CD8-positive, alpha-beta memory T cell (primary cell): ENCODE data around the gene UBALD2. TPM values are rescaled to one million over a fixed set of nuclear protein-coding genes. Genes with fewer than 3 reads are reported as not detected.

Experiments
- CTCF ChIA-PET: fragments of 350-600 bp; sonication (Branson Sonifier 250); formaldehyde crosslinking; loops from one replicate; lab custom pipeline; 2021; ENCODE audit warnings: antibody characterized with exemption; lab: Charles Lee
- POLR2A ChIA-PET: fragments of 350-600 bp; sonication (Branson Sonifier 250); formaldehyde crosslinking; loops from one replicate; lab custom pipeline; 2021; ENCODE audit warnings: antibody characterized with exemption; lab: Charles Lee
- DNase-seq, 5 donors: peaks; one replicate each; pipeline versions ENCODE4 v3.0.0 to v3.0.0-alpha.2; 2020 to 2022; ENCODE audit warnings: mixed read lengths in 1 of 5
- H3K27ac ChIP-seq: one replicate; pipeline ENCODE4 v1.7.0; 2013; ENCODE audit warnings: low read depth, mild to moderate bottlenecking, low read length, moderate library complexity
- H3K27me3 ChIP-seq: 2 replicates; pipeline ENCODE4 v1.7.0; 2013; ENCODE audit warnings: low read length, mild to moderate bottlenecking; ENCODE audit not compliant: insufficient read depth, poor library complexity, severe bottlenecking
- H3K36me3 ChIP-seq: 2 replicates; pipeline ENCODE4 v1.7.0; 2013; ENCODE audit warnings: mild to moderate bottlenecking, low read length, moderate library complexity; ENCODE audit not compliant: insufficient read depth
- H3K4me1 ChIP-seq: 2 replicates; pipeline ENCODE4 v1.7.0; 2013; ENCODE audit warnings: mild to moderate bottlenecking, low read length, moderate library complexity; ENCODE audit not compliant: insufficient read depth
- H3K4me3 ChIP-seq: 2 replicates; pipeline ENCODE4 v1.7.0; 2013; ENCODE audit warnings: mild to moderate bottlenecking, low read length
- H3K9me3 ChIP-seq: 2 replicates; pipeline ENCODE4 v1.7.0; 2013; ENCODE audit warnings: mild to moderate bottlenecking, low read length
- H3K27ac Mint-ChIP-seq, 8 donors: one replicate each; pipeline ENCODE4 v1.8.0; 2020 to 2021; ENCODE audit warnings: mixed read lengths in 8 of 8, mild to moderate bottlenecking in 6 of 8, inconsistent platforms in 3 of 8, moderate library complexity in 3 of 8
- H3K27me3 Mint-ChIP-seq, 2 donors: one replicate each; pipeline ENCODE4 v1.8.0; 2020 to 2021; ENCODE audit warnings: mixed read lengths in 2 of 2, mild to moderate bottlenecking in 1 of 2, moderate library complexity in 1 of 2
- H3K36me3 Mint-ChIP-seq, 3 donors: one replicate each; pipeline ENCODE4 v1.8.0; 2020 to 2021; ENCODE audit warnings: mixed read lengths in 3 of 3, inconsistent platforms in 1 of 3, mild to moderate bottlenecking in 1 of 3
- H3K4me1 Mint-ChIP-seq, 3 donors: one replicate each; pipeline ENCODE4 v1.8.0; 2020 to 2021; ENCODE audit warnings: mixed read lengths in 3 of 3, inconsistent platforms in 1 of 3, mild to moderate bottlenecking in 1 of 3
- H3K4me3 Mint-ChIP-seq, 7 donors: one replicate each; pipeline ENCODE4 v1.8.0; 2020 to 2021; ENCODE audit warnings: mixed read lengths in 7 of 7, mild to moderate bottlenecking in 6 of 7, moderate library complexity in 4 of 7, inconsistent platforms in 2 of 7
- H3K9me3 Mint-ChIP-seq, 5 donors: one replicate each; pipeline ENCODE4 v1.8.0; 2020 to 2022; ENCODE audit warnings: mixed read lengths in 5 of 5, mild to moderate bottlenecking in 3 of 5, moderate library complexity in 2 of 5, inconsistent platforms in 1 of 5
- polyA plus RNA-seq: library from polyadenylated mRNA; unstranded; fragments of 300-500 nt; fragmentation: Illumina TruSeq; gene quantifications from one replicate; pipeline ENCODE4 v1.2.3, GENCODE V29; 2021
- total RNA-seq, 2 experiments: library from RNA; stranded (reverse); gene quantifications; one replicate each; pipeline ENCODE4 v1.2.3, GENCODE V29; 2021

UBALD2 gene
- total and polyA plus RNA-seq, 3 experiments from 2014 or later = 8.7 to 133 (median 125) TPM

DNA sequence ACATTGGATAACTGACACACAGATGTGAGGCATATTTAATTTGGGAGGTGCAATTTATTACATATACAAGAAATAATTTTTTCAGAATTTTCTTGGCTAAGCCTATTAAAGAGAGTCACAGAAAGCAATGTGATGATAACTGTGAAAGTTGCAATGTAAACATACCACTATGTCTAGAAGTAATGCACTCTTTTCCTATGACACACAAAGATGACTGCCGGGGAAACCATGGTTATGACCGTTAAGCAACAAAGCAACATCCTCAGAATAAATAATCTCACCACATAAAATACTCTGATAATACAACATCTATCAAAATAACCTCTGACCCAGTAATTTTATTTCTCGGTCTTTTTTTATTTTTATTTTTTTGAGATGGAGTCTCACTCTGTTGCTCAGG lies 53.4 kb downstream of the UBALD2 start:
- Mint-ChIP-seq H3K4me1 (peaks cover 0 to 9% (median 0%) of the 10 kb centered on the region in 3 donors), H3K4me3 (no peak overlapping the region), H3K27ac (no peak overlapping the region), H3K9me3 (no peaks in the 10 kb centered on the region), H3K27me3 (no peaks in the 10 kb centered on the region), H3K36me3 (peaks cover 0 to 59% (median 12%) of the 10 kb centered on the region in 3 donors)
- CTCF ChIA-PET = interaction anchor here (0.6 kb wide), 1 partner anchor 644 kb away, joined by 3 read pairs; no protein-coding TSS in a partner anchor
- Histone ChIP-seq H3K4me1 (no peaks in the 10 kb centered on the region), H3K9me3 (no peaks in the 10 kb centered on the region), H3K27me3 (no peaks in the 10 kb centered on the region), H3K4me3 (no peak overlapping the region), H3K27ac (no peak overlapping the region), H3K36me3 (peaks cover 8% of the 10 kb centered on the region)
- no peak for DNase-seq
- POLR2A ChIA-PET = no interaction called here

Other genes with a start within 250 kb of the UBALD2 start
- under 1 TPM; 0.07 to 0.11 TPM for gene EVPL, start 238.0 kb upstream of the UBALD2 start, total RNA-seq
- not detected for gene EVPL, start 238.0 kb upstream of the UBALD2 start, polyA plus RNA-seq
- 100 to 1,000 TPM; 120 to 123 TPM for gene SRP68, start 192.8 kb upstream of the UBALD2 start, total RNA-seq
- 80.4 TPM for gene SRP68, start 192.8 kb upstream of the UBALD2 start, polyA plus RNA-seq
- gene GALR2, start 190.6 kb upstream of the UBALD2 start, total RNA-seq = 1 to 10 TPM; 2.7 to 3.1 TPM
- gene GALR2, start 190.6 kb upstream of the UBALD2 start, polyA plus RNA-seq = not detected
- 1 to 10 TPM; 2.8 to 3.0 TPM for gene ZACN, start 186.2 kb upstream of the UBALD2 start, total RNA-seq
- 4.1 TPM for gene ZACN, start 186.2 kb upstream of the UBALD2 start, polyA plus RNA-seq
- 100 to 1,000 TPM; 105 to 109 TPM for gene EXOC7, start 161.6 kb upstream of the UBALD2 start, total RNA-seq
- 69.3 TPM for gene EXOC7, start 161.6 kb upstream of the UBALD2 start, polyA plus RNA-seq
- gene FOXJ1, start 124.1 kb upstream of the UBALD2 start, total RNA-seq = under 1 TPM; 0.64 to 0.94 TPM
- 0.68 TPM for gene FOXJ1, start 124.1 kb upstream of the UBALD2 start, polyA plus RNA-seq
- gene RNF157, start 24.9 kb upstream of the UBALD2 start, total RNA-seq = 10 to 100 TPM; 13.9 TPM
- gene RNF157, start 24.9 kb upstream of the UBALD2 start, polyA plus RNA-seq = 10.7 TPM
- 1 to 10 TPM; 2.4 to 2.5 TPM for gene QRICH2, start 42.9 kb downstream of the UBALD2 start, total RNA-seq
- 0.22 TPM for gene QRICH2, start 42.9 kb downstream of the UBALD2 start, polyA plus RNA-seq
- 10 to 100 TPM; 46.9 to 48.3 TPM for gene PRPSAP1, start 88.6 kb downstream of the UBALD2 start, total RNA-seq
- 63.3 TPM for gene PRPSAP1, start 88.6 kb downstream of the UBALD2 start, polyA plus RNA-seq
- 10 to 100 TPM; 17.2 to 18.7 TPM for gene SPHK1, start 119.3 kb downstream of the UBALD2 start, total RNA-seq
- gene SPHK1, start 119.3 kb downstream of the UBALD2 start, polyA plus RNA-seq = 0.76 TPM
- gene UBE2O, start 187.8 kb downstream of the UBALD2 start, total RNA-seq = 10 to 100 TPM; 33.6 to 35.0 TPM
- gene UBE2O, start 187.8 kb downstream of the UBALD2 start, polyA plus RNA-seq = 14.9 TPM
- not detected for gene AANAT, start 202.3 kb downstream of the UBALD2 start, total RNA-seq
- not detected for gene AANAT, start 202.3 kb downstream of the UBALD2 start, polyA plus RNA-seq
- 10 to 100 TPM; 38.2 to 42.5 TPM for gene RHBDF2, start 236.1 kb downstream of the UBALD2 start, total RNA-seq
- 38.4 TPM for gene RHBDF2, start 236.1 kb downstream of the UBALD2 start, polyA plus RNA-seq